H1 (cell line): ENCODE data around the gene RRP9. TPM values are rescaled to one million over a fixed set of nuclear protein-coding genes. Genes with fewer than 3 reads are reported as not detected.

Source experiments
- CTCF ChIA-PET: fragments of 300-600 bp; sonication (Branson Sonifier 250); formaldehyde crosslinking; loops from one replicate; lab custom pipeline; 2021; ENCODE audit not compliant: partially characterized antibody; lab: Charles Lee
- POLR2A ChIA-PET: fragments of 300-600 bp; sonication (Branson Sonifier 250); formaldehyde crosslinking; loops from one replicate; lab custom pipeline; 2021; ENCODE audit warnings: inconsistent platforms; ENCODE audit not compliant: partially characterized antibody; lab: Charles Lee
- DNase-seq, 2 experiments: peaks; one replicate each; pipeline versions ENCODE4 v3.0.0 to v3.0.0-alpha.2; 2010 to 2022; ENCODE audit warnings: low spot score in 2 of 2, low read depth in 1 of 2, mixed read lengths in 1 of 2
- FAIRE-seq: peaks from 2 replicates; lab custom pipeline; 2011; peaks lifted over from hg19 to GRCh38; lab: Jason Lieb, UNC
- H2AFZ ChIP-seq: 2 replicates; pipeline ENCODE4 v1.8.1; 2012; ENCODE audit warnings: low read length, inconsistent platforms
- H2AK5ac ChIP-seq: 2 replicates; pipeline ENCODE4 v1.6.1; 2013; ENCODE audit warnings: low read depth, low read length
- H2BK120ac ChIP-seq: replicated peaks from 2 replicates; pipeline ENCODE3; 2013; ENCODE audit warnings: low read depth, low read length, inconsistent platforms
- H2BK12ac ChIP-seq: 2 replicates; pipeline ENCODE4 v1.6.1; 2013; ENCODE audit warnings: low read depth, low read length
- H2BK15ac ChIP-seq: 2 replicates; pipeline ENCODE4 v1.6.1; 2013; ENCODE audit warnings: low read length
- H2BK20ac ChIP-seq: 2 replicates; pipeline ENCODE4 v1.6.1; 2013; ENCODE audit warnings: low read length
- H2BK5ac ChIP-seq: 2 replicates; pipeline ENCODE4 v1.6.1; 2013; ENCODE audit warnings: low read depth, low read length
- H3K14ac ChIP-seq: 2 replicates; pipeline ENCODE4 v1.6.1; 2013; ENCODE audit warnings: inconsistent platforms; ENCODE audit not compliant: insufficient read length
- H3K18ac ChIP-seq: 2 replicates; pipeline ENCODE4 v1.6.1; 2013; ENCODE audit warnings: low read length; ENCODE audit errors: extremely low read depth
- H3K23ac ChIP-seq: 2 replicates; pipeline ENCODE4 v1.6.1; 2013; ENCODE audit warnings: inconsistent platforms; ENCODE audit not compliant: insufficient read length
- H3K23me2 ChIP-seq: 2 replicates; pipeline ENCODE4 v1.6.1; 2013; ENCODE audit warnings: low read depth, low read length
- H3K27ac ChIP-seq: 2 replicates; pipeline ENCODE4 v1.6.1; 2011; ENCODE audit warnings: low read depth, low read length, inconsistent platforms
- H3K27me3 ChIP-seq, 4 experiments: replicated peaks in 1 of 4; 1 replicate in 1 of 4; 2 replicates in 3 of 4; pipeline versions ENCODE4 v1.6.1 to v1.8.1; 2011 to 2013; ENCODE audit warnings: low read length in 3 of 4, mild to moderate bottlenecking in 3 of 4, inconsistent platforms in 2 of 4, mixed read lengths in 2 of 4, moderate library complexity in 1 of 4; ENCODE audit not compliant: control insufficient read depth in 3 of 4, insufficient read depth in 3 of 4; ENCODE audit errors: extremely low read depth in 1 of 4
- H3K36me3 ChIP-seq, 4 experiments: 2 replicates each; pipeline versions ENCODE4 v1.6.1 to v1.8.1; 2011 to 2013; ENCODE audit warnings: mild to moderate bottlenecking in 4 of 4, low read length in 3 of 4, moderate library complexity in 2 of 4, control low read depth in 1 of 4, inconsistent platforms in 1 of 4; ENCODE audit not compliant: insufficient read depth in 4 of 4, control insufficient read depth in 2 of 4
- H3K4ac ChIP-seq: replicated peaks from 2 replicates; pipeline ENCODE3; 2013; ENCODE audit warnings: low read length, low read depth, mixed read lengths, inconsistent platforms; ENCODE audit not compliant: insufficient read length
- H3K4me1 ChIP-seq, 4 experiments: replicated peaks in 1 of 4; 1 replicate in 1 of 4; 2 replicates in 3 of 4; pipeline versions ENCODE4 v1.6.1 to v1.8.1; 2011 to 2013; ENCODE audit warnings: low read length in 3 of 4, inconsistent platforms in 2 of 4, mixed read lengths in 1 of 4; ENCODE audit not compliant: insufficient read depth in 4 of 4, control insufficient read depth in 3 of 4
- H3K4me2 ChIP-seq, 2 experiments: 2 replicates each; pipeline versions ENCODE4 v1.6.1 to v1.8.1; 2011 to 2013; ENCODE audit warnings: low read depth in 2 of 2, low read length in 2 of 2, control low read depth in 1 of 2, inconsistent platforms in 1 of 2, mild to moderate bottlenecking in 1 of 2; ENCODE audit not compliant: insufficient read depth in 1 of 2
- H3K4me3 ChIP-seq, 4 experiments: fragments of 200-600, 300-600 bp in 1 of 4; sonication (generic), shearing (Covaris generic), sonication (Bioruptor Twin) in 1 of 4; 2 replicates each; pipeline versions ENCODE4 v1.5.1 to v1.8.1; 2011 to 2016; ENCODE audit warnings: low read length in 4 of 4, low read depth in 3 of 4, control low read depth in 2 of 4, inconsistent platforms in 2 of 4, mild to moderate bottlenecking in 2 of 4, mixed read lengths in 1 of 4, moderate library complexity in 1 of 4; ENCODE audit not compliant: insufficient read depth in 2 of 4; ENCODE audit errors: extremely low read depth in 1 of 4
- H3K56ac ChIP-seq: replicated peaks from 2 replicates; pipeline ENCODE3; 2013; ENCODE audit warnings: low read depth, mild to moderate bottlenecking, mixed read lengths, low read length, inconsistent platforms; ENCODE audit not compliant: insufficient read length
- H3K79me1 ChIP-seq: 2 replicates; pipeline ENCODE4 v1.6.1; 2013; ENCODE audit warnings: low read depth, low read length, control low read depth
- H3K79me2 ChIP-seq, 2 experiments: 2 replicates each; pipeline versions ENCODE4 v1.6.1 to v1.8.1; 2012 to 2013; ENCODE audit warnings: low read length in 2 of 2, mild to moderate bottlenecking in 2 of 2, inconsistent platforms in 1 of 2; ENCODE audit not compliant: insufficient read depth in 2 of 2, control insufficient read depth in 1 of 2
- H3K9ac ChIP-seq, 4 experiments: replicated peaks in 1 of 4; 1 replicate in 1 of 4; 2 replicates in 3 of 4; pipeline versions ENCODE4 v1.6.1 to v1.8.1; 2011 to 2013; ENCODE audit warnings: low read depth in 3 of 4, low read length in 3 of 4, control low read depth in 2 of 4, mild to moderate bottlenecking in 2 of 4, moderate library complexity in 2 of 4, inconsistent platforms in 1 of 4; ENCODE audit errors: extremely low read depth in 1 of 4
- H3K9me3 ChIP-seq, 2 experiments: 2 replicates each; pipeline versions ENCODE4 v1.6.1 to v1.8.1; 2012 to 2013; ENCODE audit warnings: mild to moderate bottlenecking in 2 of 2, moderate library complexity in 2 of 2, control low read depth in 1 of 2, inconsistent platforms in 1 of 2, low read depth in 1 of 2, low read length in 1 of 2, mixed read lengths in 1 of 2; ENCODE audit not compliant: insufficient read depth in 2 of 2
- H4K20me1 ChIP-seq, 2 experiments: replicated peaks in 1 of 2; 2 replicates each; pipeline versions ENCODE3 to v1.8.1; 2011 to 2013; ENCODE audit warnings: inconsistent platforms in 2 of 2, low read length in 2 of 2, mild to moderate bottlenecking in 1 of 2; ENCODE audit not compliant: insufficient read depth in 2 of 2, control insufficient read depth in 1 of 2
- H4K5ac ChIP-seq: 2 replicates; pipeline ENCODE4 v1.6.1; 2013; ENCODE audit warnings: low read length, low read depth, mixed read lengths, inconsistent platforms; ENCODE audit not compliant: insufficient read length
- H4K8ac ChIP-seq: 2 replicates; pipeline ENCODE4 v1.8.0; 2013; ENCODE audit warnings: mild to moderate bottlenecking, moderate library complexity, low read length, inconsistent platforms; ENCODE audit not compliant: insufficient read depth; ENCODE audit errors: extremely low read depth
- H4K91ac ChIP-seq: replicated peaks from 2 replicates; pipeline ENCODE3; 2013; ENCODE audit warnings: low read length, mixed read lengths, inconsistent platforms; ENCODE audit not compliant: insufficient read length
- BCL11A ChIP-seq, 2 experiments: IDR thresholded peaks; one replicate each; pipeline ENCODE4 v1.6.1; 2011; ENCODE audit warnings: low read depth in 2 of 2, low read length in 2 of 2, mild to moderate bottlenecking in 2 of 2
- CBX5 ChIP-seq: fragments of 300-800, 300-1000 bp; sonication (generic); IDR thresholded peaks from 2 replicates; pipeline ENCODE4 v1.7.1; 2016; ENCODE audit warnings: antibody characterized with exemption, low read length, low read depth
- CTBP2 ChIP-seq: IDR thresholded peaks from 2 replicates; pipeline ENCODE4 v1.7.0; 2011; ENCODE audit warnings: borderline replicate concordance, mild to moderate bottlenecking, moderate library complexity, mixed read lengths, low read length; ENCODE audit not compliant: insufficient read depth, insufficient read length
- FOSL1 ChIP-seq: IDR thresholded peaks from 2 replicates; pipeline ENCODE4 v1.6.1; 2011; ENCODE audit warnings: mild to moderate bottlenecking, low read depth, low read length, moderate library complexity; ENCODE audit not compliant: insufficient read depth
- GTF2F1 ChIP-seq: IDR thresholded peaks from 2 replicates; pipeline ENCODE4 v1.6.1; 2012; ENCODE audit warnings: low read depth, low read length, improper control_type of control experiment, borderline replicate concordance
- HDAC6 ChIP-seq: IDR thresholded peaks from one replicate; pipeline ENCODE4 v1.7.1; 2012; ENCODE audit warnings: low read depth, mild to moderate bottlenecking, inconsistent platforms, low read length, moderate library complexity
- KDM4A ChIP-seq: IDR thresholded peaks from one replicate; pipeline ENCODE4 v1.7.1; 2012; ENCODE audit warnings: low read depth, mild to moderate bottlenecking, moderate library complexity, low read length, inconsistent platforms; ENCODE audit not compliant: severe bottlenecking
- RFX5 ChIP-seq: IDR thresholded peaks from 2 replicates; pipeline ENCODE4 v1.6.1; 2011; ENCODE audit warnings: low read depth, low read length, improper control_type of control experiment, borderline replicate concordance
- SIN3A ChIP-seq, 2 experiments: IDR thresholded peaks in 1 of 2; conservative IDR thresholded peaks in 1 of 2; 2 replicates each; pipeline ENCODE4 v1.6.1; 2011 to 2012; ENCODE audit warnings: low read length in 2 of 2, improper control_type of control experiment in 1 of 2, low read depth in 1 of 2, mild to moderate bottlenecking in 1 of 2
- TAF1 ChIP-seq: IDR thresholded peaks from 2 replicates; pipeline ENCODE4 v1.6.1; 2011; ENCODE audit warnings: mild to moderate bottlenecking, low read depth, low read length
- USF2 ChIP-seq: IDR thresholded peaks from 2 replicates; pipeline ENCODE4 v1.6.1; 2011; ENCODE audit warnings: low read length, improper control_type of control experiment
- WGBS, 2 experiments: shearing (Covaris generic) in 1 of 2; methylation state at CpG; one replicate each; pipeline versions ENCODE4 v1.1.6 to v1.1.7; 2013 to 2015; ENCODE audit warnings: low lambda C conversion rate in 2 of 2, mixed read lengths in 2 of 2, inconsistent platforms in 1 of 2, low coverage in 1 of 2, missing lambda C conversion rate in 1 of 2; ENCODE audit not compliant: insufficient replicate concordance in 2 of 2, insufficient coverage in 1 of 2, insufficient read length in 1 of 2; ENCODE audit errors: extremely low coverage in 1 of 2, missing lambda C conversion rate in 1 of 2; 5-methylcytosine and 5-hydroxymethylcytosine counted together
- polyA plus RNA-seq, 7 experiments: library from polyadenylated mRNA; depleted of rRNA in 3 of 7; stranded (reverse) in 5 of 7; unstranded in 2 of 7; fragments of >200 nt in 5 of 7; fragments of 200-250 nt in 2 of 7; gene quantifications; 1 replicate in 5 of 7; 2 replicates in 1 of 7; 4 replicates in 1 of 7; pipeline versions ENCODE4 v1.2.1 to v1.2.3, GENCODE V29; 2011 to 2013; ENCODE audit warnings: missing spikeins in 2 of 7, mixed read lengths in 2 of 7
- total RNA-seq: library from RNA; stranded (reverse); fragmentation: NEBNext Ultra II Directional; extraction: Animal tissue kit (Norgen Biotek cat#: 25700); gene quantifications from 2 replicates; pipeline ENCODE4 v1.2.1, GENCODE V29; 2021

The RRP9 gene
- total and polyA plus RNA-seq, 2 of the 8 experiments (the other 6 are each of a cell fraction or from before 2014, with no cell fraction given) = 55.6 to 68.9 TPM

- Histone ChIP-seq H3K4me1 (no peaks in the 10 kb centered on the region), H2AK5ac (no peak overlapping the region), H4K91ac (no peak overlapping the region), H2BK20ac (no peak overlapping the region), H3K4me2 (no peak overlapping the region), H2BK12ac (no peak overlapping the region), H3K79me1 (no peaks in the 10 kb centered on the region), H2BK5ac (no peak overlapping the region), H3K27me3 (no peaks in the 10 kb centered on the region; a peak in 3 of 7 replicates), H2BK120ac (no peak overlapping the region), H3K56ac (no peak overlapping the region), H4K5ac (no peak overlapping the region), H3K4ac (no peak overlapping the region), H3K14ac (no peak overlapping the region), H2AFZ (no peak overlapping the region), H3K18ac (no peak overlapping the region), H3K9ac (no peak overlapping the region), H3K27ac (no peak overlapping the region), H3K79me2 (no peaks in the 10 kb centered on the region), H3K36me3 (no peaks in the 10 kb centered on the region), H2BK15ac (no peak overlapping the region), H3K23ac (no peak overlapping the region), H3K4me3 (no peak overlapping the region), H3K23me2 (no peaks in the 10 kb centered on the region; the same call in 1 of the 2 replicates), H4K8ac (no peak overlapping the region), H4K20me1 (no peaks in the 10 kb centered on the region), H3K9me3 (no peaks in the 10 kb centered on the region)
- ChIA-PET POLR2A (no interaction called here), CTCF (interaction anchor here (1.7 kb wide), 1 partner anchor 71 kb away, joined by 5 read pairs; no protein-coding TSS in a partner anchor)
- no peak for FAIRE-seq
- DNase-seq = no peak
- 88% methylated on average over 7 of the region's 7 CpGs; no CpG with 5 or more reads in 1 of the 2 experiments for WGBS, 2 experiments
- TF ChIP-seq USF2 (no peak), RFX5 (no peak), HDAC6 (no peak), SIN3A (conservative IDR thresholded peaks at IDR 0.05 in 1 of 2, IDR thresholded peaks at IDR 0.05 in 1 of 2; ENCODE audit: low read depth in 1 of 2, low read length in 2 of 2) (no peak), BCL11A (IDR thresholded peaks at IDR 0.05; ENCODE audit: low read depth in 2 of 2, low read length in 2 of 2) (no peak), TAF1 (no peak), CBX5 (no peak), CTBP2 (no peak), FOSL1 (no peak), KDM4A (no peak), GTF2F1 (no peak)
Measured at GRCh38 chr3:51891242-51892039, 50.3 kb downstream of the RRP9 start.
